HG03135 (cell line): ENCODE data around the gene FAM72A.
"Not testable (repeated sequence)": the region's sequence is repeated elsewhere in the genome, so short reads cannot be mapped to it uniquely, and the experiment has no call there.

ENCODE experiments used
- ATAC-seq: cut with Tn5 transposase; IDR thresholded peaks from one replicate; pipeline ENCODE4 v1.9.1; 2021; ENCODE audit warnings: mild to moderate bottlenecking, moderate library complexity; ENCODE audit not compliant: unreplicated experiment

Gene FAM72A

DNA sequence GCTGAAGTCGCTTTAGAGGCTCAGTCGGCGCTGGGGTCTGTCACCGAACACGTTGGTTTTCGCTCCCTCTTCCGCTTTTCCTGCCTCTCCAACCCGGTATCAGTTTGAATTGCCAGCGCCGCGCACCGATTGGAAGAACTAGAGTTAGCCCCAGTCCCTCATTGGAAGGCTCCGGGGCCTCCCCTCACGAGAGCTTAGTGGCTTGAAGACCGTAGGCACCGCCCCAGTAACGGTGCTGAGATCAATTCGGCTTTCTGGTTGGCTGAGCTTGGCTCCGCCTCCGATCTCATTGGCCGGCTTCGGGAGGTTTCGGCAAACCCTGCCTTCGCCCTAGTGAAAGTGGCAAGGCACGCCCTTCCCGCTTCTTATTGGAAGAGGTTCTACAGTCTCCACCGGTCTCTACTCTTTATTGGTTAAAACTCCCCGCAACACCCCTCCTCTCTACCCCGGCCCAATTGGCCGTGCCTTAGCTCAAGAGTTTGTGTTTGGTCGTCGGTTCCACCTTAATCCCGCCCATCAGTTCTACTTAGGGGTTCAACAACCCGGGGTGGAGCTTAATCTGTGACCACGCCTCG is at the start of gene FAM72A:
Gene FAM72A, minus strand, starts transcription at position 51 of the 575 bp plus-strand sequence. CDS start 814 bp downstream, outside the sequence.
- ATAC-seq = peak; percentile 88

- not testable (repeated sequence) for ATAC-seq
Observed at GRCh38 chr1:206250953-206251681, 48.5 kb upstream of the FAM72A start.

DNA sequence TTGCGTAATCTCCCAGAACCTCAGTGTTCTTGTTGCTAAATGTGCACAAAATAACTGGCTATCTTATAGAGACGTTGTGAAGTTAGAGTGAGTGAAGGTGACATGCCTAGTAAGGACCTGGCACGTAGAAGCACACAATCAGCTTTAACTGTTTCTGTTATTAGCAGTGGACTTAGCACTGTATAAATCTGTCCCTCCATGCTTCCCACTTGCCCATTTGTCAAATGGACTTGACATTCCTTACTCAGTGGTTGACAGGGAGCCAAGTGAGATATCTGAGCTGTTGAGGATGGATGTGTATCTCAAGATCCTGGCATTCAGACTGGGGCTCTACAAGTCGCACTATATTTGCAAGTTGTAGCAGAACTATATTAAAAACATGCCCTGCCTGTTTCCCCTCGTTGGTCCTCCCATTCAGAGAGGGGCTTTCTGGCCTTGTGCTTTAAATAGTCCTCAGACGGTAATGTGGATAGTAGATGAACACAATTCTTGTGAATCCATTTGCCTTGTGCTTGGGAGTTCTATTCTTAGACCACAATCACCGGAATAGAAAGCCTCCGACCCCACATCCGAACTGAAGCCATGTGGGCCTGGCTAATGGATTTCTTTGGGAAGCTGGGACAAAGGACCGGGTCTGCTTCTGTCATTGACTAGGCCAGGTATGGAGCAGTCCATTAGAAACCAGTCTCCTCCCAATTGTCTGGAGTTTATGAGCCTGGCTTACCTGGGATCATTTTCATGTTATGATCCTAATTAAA is 43.7 kb upstream of the FAM72A start:
- ATAC-seq = not testable (repeated sequence)

DNA sequence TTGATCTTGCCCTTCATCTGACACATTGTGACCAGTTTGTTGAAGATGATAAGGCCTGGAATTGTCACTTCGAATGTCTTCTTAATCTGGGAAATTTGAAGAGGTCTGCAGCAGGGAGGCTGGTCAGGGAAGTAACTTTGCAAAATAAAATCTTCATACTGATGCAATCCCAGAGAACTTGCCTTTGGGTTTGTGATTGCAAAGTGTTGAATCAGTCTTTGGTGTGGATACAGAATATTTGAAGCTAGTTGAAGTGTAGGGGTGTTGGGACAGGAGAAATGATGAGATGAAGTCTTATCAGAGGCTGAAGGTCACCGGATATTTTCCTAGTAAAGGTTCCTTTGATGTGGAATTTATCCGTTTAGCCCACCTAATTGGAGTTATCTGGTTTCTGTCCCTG is 42.8 kb upstream of the FAM72A start:
- not testable (repeated sequence) for ATAC-seq

DNA sequence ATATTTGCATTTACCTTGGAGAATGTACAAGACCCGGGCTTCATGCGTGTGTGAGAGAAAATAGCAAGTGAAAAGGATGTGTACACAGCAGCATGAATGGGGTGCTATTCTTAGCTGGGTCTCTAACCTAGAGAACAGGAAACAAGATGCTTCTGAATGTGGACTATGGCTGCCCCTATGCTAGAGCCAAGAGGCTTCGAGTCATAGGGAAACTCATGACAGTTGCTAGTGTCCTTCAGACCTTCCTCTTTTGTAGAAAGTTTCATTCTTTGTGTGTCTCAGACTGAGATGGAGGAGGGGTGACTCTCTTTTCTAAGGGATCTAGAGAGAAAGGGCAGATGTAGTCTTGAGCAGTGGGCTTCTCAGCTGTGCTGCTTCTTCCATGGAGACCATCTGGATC is 40.7 kb upstream of the FAM72A start:
- peak; percentile 98 for ATAC-seq

- ATAC-seq = peak; percentile 56
Observed at GRCh38 chr1:206240288-206240687, 37.6 kb upstream of the FAM72A start.

- ATAC-seq = not testable (repeated sequence)
Observed at GRCh38 chr1:206235190-206235589, 32.6 kb upstream of the FAM72A start.

DNA sequence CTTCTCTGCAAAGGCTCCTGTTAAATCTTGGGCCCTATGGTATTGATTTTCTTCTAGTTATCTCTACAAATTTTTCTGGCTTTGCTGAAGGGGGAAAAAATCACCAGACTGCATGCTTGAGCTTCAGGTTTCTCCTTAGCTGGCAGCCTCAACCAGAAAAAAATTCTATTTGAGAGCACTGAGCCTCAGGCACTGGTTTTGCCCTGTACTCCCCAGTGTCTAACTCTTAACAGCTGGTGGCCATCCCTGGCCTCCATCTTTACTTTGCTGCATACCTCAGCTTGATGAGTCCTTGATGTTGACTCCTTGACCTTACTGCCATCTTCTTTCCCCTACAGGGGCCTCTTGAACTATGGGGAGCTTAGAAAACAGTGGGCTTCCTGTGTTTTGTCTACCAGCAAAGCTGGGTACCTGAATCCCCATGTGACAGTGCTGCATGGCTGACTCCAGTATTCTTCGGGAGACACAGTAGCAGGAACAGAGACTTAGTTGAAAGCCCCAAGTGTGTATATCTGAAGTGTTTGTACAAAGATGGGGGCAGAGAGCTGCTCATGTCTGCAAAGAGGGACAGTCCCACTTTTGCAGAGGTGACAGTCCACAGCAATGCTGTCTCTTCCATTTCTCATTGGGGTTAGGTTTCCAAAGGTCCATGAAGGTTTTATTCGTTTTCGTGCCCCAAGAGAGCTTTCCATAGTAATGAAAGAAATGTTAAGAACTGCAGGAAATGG is 31.7 kb upstream of the FAM72A start:
- ATAC-seq = not testable (repeated sequence)

DNA sequence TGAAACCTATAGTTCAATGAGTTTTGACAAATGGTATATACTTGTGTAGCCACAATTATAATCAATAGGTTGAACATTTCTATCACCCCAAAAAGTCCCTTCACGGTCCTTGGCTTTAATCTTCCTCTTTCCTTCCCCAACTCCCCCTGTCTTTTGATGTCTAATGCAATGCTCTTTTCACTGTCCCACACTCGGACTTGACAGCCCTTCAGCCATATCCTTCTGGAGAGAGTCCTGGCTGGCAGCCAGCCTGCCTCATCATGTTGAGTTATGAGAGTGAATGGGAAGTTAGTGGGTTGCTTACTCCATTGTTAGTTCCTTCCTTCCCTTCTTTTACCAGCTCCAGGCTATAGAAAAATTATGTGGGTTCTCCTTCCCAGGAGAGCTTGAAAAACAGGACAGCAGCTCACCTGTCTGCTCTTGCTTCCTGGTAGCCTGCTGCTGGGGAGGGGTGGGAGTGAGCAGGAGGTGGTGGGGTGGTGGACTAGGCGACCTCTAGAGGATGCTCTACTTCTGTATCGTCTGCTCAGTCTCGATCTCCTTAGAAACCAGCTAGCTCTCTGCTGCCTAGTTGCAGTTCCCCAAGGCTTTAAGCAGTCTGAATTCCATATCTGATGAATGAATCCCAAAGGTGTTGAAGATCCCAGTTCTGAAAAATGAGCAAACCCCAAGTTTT is 30.5 kb upstream of the FAM72A start:
- peak; percentile 55 for ATAC-seq

DNA sequence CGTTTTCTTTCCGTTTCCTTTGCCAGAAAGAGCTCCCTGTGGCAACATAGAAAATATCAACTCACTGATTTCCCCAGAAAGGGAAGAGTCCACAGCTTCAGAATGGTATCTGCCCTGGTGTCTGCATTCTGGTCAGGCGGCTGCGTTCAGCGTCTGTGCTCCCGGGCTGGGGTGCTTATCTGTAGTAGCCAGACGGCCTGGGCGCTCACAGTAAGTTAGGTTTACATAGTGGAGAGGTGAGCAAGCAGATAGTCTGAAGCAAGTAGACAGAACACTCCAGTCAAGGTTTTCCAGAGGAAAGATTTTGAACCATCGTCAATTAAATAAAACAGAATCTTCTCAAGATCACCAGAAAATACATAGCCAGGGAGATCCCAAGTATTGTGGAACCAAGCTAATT is 29.4 kb upstream of the FAM72A start:
- ATAC-seq = not testable (repeated sequence)

GRCh38 chr1:206229286-206229685 is 26.6 kb upstream of the FAM72A start:
- not testable (repeated sequence) for ATAC-seq

DNA sequence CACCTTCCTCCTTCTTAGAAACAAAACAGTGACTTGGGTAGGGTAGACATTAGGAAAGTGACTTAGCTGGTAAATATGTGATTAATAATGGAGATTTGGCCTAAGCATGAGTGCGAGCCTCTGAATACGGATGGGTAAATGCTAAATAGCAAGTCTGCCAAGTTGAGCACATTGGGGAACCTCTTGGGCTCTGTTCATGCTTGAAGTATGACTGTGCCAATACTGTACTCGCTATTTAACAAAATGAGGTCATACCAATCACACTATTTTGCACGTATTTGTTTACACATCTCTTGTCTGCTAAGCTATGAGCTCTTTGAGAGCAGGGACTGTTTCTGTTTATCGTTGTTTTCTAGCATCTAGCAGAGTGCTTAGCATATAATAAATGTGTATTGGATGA is 24.2 kb upstream of the FAM72A start:
- ATAC-seq = not testable (repeated sequence)

GRCh38 chr1:206225386-206225785 is 22.7 kb upstream of the FAM72A start:
- not testable (repeated sequence) for ATAC-seq

- not testable (repeated sequence) for ATAC-seq
Observed at GRCh38 chr1:206224190-206224776, 21.6 kb upstream of the FAM72A start.

DNA sequence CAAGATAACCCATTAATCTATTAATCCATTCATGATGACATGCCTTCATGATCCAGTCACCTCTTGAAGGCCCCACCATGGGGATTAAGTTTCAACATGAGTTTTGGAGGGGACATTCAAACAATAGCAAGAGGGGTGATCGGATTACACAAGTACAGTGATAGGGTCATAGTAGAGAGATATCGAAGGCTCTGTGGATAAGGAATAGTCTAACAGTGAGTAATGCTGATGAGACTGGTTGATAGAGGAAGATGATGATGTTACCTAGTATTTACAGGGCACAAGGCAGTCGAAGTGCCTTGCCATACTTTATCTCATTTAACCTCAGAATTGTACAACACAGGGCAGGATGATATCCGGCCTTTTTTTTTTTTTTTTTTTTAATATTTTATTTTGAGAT is 18.9 kb upstream of the FAM72A start:
- not testable (repeated sequence) for ATAC-seq

DNA sequence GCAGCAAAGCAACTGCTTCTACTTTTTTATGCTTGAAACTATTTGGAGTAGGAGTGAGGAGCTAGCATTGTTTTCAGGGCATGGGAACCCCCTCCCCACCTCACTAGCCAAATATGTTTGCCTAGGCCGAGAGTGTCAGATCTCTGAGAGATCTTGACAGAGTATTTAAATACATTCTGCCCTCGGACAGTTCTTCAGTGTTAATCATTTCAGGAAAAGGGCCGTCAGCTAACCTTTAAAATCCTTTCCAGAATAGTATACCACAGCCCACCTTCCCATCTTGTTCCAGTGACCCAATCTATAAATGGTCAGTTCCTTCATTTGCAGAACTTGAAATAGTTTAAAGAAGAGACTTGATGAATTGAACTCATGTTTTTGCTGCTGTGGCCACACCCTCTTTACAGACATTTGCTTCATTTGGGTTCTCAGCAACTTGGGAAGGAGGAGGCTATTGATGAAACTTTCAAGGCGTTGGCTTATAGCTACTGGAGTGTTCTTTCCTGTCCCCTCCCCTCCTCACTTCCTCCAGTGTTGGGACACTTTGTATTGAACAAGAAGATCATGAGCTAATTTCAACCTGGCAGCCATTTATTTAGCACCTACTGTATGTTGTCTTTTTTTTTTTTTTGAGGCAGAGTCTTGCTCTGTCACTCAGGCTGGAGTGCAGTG is 17.8 kb upstream of the FAM72A start:
- not testable (repeated sequence) for ATAC-seq

GRCh38 chr1:206219514-206220331 is 17.1 kb upstream of the FAM72A start:
- not testable (repeated sequence) for ATAC-seq

DNA sequence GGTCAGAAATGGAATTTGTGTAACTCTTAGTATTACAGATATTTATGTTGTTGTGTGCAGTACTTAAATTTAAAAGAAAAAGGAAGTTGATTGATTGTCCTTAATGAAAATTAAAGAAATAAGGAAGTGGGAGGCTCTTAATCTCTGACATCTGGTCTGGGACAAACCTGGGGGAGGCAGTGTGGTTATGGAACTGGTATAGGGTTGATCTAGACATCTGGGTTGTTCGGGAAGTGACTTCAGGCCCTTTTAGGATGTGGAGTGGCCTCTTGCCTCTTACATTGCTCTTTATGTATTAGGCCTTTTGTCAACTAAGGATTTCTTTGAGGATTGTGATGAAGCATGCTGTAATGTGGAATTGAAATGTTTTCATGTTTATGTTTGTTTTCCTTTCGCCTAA is 16.1 kb upstream of the FAM72A start:
- ATAC-seq = not testable (repeated sequence)

DNA sequence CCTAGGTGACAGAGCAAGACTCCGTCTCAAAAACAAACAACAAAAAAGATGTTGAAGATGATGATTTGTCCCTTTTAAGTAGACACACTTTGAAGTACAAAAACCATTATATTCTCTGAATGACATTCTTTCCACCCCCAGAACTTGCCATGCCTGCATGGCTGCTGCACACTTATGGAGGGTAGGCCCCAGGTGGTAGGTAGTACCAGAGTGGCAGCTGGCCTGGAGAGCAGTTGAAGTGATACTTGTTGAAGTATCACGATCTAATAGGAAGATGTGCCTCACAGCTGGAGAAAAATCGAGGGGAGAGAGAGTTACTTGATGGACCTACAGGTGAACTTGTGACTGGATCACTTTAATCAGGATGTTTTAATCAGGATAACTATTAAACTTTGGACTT is 15.6 kb upstream of the FAM72A start:
- ATAC-seq = not testable (repeated sequence)
